Fibroblast of skin of back (primary cell): ENCODE results near the gene MAPK7.
A peak's percentile ranks its signal among the peaks of the same experiment; 100 is the strongest.

Source experiments
- DNase-seq: peaks from one replicate; pipeline ENCODE4 v3.0.0-alpha.2; 2013

MAPK7 gene

DNA sequence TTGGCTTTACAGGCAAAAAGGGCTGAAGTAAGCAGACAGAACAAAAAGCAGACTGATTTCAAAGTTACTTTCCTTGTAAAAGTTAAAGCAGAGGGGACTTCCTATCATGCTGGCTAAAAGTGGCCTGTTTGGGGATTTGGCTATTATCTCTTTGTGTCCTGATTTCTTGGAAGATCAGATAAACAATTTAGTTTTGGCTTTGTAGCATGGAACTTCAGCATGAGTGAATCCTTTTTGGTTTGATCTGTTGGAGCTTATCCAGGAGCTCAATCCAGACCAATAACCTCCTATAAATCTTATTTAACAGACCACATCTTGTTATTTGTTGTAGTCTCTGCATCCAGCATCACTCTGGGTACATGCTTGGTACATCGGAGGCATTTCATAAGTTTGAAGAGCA, 23.9 kb downstream of the MAPK7 start:
- DNase-seq, result no peak

DNA sequence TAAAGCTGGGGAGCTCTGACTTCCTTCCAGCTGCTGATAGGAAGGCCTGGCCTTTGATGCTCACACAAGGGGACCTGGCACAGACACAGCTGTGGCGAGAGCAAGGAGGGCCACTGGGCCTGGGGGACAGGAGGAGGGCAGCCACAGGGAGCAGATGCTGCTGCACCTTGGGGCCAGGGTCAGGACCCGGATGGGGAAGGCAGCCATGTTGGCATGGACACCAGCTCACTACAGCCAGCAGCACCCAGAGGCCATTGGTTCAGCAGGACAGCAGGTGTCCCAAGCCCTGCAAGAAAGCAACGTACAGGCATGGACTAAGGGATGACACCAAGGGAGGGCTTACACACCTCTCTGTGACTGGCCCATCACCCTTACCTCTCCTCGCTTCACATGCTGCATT, 24.7 kb downstream of the MAPK7 start:
- no peak for DNase-seq

DNA sequence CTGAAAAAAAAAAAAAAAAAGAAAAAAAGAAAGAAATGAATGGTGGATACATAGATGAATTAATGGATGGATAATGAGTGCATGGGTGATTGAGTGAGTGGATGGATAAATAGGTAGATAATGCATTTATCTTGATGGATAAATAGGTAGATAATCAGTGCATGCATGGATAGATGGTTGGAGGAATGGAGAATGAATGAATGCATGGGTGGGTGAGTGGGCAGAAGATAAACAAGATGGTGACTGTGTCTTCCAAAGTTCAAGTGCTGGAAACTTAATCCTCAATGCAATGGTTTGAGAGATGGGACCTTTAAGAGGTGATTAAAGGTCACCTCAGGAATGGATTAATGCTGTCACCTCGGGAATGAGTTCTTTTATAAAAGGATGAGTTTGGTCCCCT, 26.0 kb downstream of the MAPK7 start:
- DNase-seq, result no peak

DNA sequence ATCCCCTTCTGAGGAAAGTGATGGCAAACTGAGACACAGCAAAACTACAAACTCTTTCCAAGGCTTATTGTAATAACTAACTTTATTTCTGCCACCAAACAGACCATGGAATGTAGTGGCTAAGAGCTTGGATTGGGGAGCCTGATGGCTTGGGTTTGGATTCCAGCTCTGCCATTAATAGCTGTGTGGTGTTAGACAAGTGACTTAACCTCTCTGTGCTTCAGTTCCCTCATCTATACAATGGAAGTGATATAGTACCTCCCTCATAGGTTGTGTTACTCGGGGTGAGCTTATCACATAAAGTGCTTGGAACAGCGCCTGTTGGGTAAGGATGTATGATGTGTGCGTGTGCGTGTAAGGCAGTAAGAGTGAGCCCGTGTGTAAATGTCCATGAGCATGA, 26.8 kb downstream of the MAPK7 start:
- no peak for DNase-seq

DNA sequence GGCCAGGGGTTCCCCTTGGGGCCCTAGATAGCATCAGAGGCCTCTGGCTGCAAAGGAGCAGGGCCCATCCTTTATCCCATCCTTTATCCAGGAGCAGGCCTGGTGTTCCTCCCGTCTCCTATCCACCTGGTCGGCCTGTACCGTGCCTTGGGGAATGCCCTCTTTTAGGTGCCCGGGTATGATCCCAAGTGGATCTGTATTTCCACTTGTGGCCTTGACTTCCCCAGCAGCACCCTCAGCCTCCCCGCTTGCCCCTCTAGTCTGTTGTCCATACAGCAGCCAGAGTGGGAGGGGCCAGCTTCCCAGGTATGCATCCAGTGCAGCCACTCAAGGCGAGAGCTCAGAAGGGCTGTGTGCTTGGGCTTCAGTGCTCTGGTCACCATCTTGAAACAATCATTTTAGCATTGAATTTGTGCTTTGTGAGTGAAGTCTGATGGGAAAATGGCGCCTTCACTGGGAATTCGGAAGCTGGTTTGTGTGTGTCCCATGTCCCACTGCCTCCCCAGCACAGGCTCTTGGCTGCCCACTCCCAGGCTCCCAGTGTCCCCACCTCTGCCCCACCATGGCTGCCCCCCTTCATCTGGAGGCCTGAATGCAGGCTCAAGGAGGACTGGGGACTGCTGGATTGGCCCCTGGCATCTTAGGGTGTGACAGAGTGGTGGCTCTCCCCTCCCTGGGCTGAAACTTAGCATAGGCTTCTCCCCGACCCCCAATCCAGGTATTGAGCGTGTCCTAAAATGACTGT, 29.5 kb downstream of the MAPK7 start:
- no peak for DNase-seq

DNA sequence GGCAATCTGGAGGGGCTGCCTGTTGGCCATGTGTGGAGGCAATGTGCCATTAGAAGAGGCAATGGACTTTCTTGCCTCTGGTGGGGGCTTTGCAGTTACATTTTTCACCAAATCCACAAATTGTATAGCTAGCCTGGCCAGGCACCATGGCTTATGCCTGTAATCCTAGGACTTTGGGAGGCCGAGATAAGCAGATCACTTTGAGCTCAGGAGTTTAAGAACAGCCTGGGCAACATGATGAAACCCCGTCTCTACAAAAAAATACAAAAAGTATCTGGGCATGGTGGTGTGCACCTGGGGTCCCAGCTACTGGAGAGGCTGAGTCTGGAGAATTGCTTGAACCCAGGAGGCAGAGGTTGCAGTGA, 30.0 kb downstream of the MAPK7 start:
- DNase-seq, result no peak

DNA sequence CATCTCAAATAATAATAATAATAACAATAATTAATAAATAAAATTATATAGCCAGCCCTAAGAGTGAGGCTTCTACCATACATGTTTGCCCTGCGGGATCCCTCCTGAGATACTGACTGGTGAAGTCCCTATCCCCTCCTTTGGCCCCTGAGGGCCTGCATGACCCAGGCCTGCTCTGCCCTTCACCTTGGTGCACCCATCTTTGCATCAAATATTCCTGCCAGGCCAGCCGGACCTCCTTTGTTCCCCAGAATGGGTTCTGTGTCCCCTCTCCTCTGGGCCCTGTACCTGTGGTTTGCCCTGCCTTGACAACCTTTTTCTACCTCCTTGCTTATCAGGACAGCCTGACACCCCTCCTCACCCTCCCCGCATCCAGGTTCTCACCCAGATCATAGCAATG, 30.8 kb downstream of the MAPK7 start:
- DNase-seq, result no peak

DNA sequence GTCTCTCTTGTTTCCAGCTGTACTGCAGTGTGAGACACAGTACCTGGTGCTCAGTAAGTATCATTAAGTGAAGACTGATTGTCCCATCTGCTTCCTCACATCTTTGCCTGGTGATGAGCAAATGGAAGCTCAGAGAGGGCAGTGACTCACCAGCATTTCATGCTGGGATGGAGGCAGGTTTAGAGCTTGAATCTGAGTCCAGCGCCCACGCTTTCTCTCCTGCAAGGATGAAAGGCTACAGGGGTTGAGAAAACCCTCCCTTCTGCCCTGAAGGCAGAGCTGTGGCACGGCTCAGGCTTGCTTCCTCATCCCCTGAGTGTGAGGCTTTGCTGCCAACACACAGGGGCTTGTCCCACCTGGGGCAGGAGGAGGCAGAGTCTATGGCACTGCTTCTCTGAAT, 31.2 kb downstream of the MAPK7 start:
- peak; percentile 33 for DNase-seq

DNA sequence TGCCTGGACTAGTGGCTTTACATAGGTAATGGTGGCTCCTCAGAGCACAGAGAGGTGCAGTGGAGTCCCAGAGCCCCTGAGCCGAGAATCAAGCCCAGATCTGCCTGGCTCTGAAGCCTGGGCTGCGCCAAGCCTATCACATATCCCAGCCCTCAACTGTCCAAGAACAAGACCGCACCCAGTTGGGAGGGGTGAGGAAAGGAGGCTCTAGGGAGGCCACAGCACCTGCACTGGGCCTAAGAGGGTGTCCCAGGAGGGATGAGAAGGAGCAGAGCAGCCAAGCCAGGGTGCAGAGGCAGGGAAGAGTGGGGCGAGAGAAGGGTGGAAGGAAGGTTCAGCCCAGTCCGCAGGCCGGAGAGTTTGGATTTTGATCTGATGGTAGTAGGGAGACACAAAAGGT, 31.8 kb downstream of the MAPK7 start:
- no peak for DNase-seq

DNA sequence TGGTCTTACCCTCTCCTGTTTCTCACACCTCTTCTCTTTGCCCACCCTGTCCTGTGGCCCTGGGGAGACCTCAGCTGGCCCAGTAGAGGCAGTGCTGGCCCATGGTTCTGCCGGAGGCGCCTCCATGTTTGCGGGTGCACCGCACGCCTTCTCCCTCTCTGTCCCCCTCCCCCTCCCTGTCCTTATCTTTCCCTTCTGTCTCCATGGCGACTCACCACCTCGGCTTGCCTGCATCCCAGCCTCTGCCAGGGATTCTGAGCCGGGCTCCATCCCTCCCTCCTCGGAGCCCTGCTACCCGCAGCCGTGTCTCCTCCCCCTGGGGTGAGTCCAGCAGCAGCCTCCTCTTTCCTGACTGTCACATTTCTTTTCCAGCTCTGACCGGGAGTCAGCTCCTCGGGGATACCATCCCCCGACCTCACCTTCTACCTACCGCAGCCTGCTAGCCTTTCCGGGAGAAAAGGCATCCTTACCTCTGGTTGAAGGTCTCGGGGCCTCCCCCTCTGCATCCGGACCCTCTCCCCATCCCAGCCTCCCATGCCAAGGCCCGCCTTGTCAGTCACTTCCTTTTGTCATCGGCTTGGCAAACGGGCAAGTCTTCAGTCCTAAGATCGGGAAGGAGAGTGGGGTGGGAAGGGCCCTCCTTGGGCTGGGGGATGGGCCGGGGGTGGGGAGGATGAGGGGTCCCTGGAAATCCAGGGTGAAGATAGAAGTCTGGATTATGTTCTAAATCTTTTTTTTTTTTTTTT, 32.8 kb downstream of the MAPK7 start, which contains the start of gene RNF112:
TSS of gene RNF112 (plus strand) at position 358 of the 746 bp plus-strand sequence. CDS start at position 535, 177 bp downstream.
- peak; percentile 46 for DNase-seq

DNA sequence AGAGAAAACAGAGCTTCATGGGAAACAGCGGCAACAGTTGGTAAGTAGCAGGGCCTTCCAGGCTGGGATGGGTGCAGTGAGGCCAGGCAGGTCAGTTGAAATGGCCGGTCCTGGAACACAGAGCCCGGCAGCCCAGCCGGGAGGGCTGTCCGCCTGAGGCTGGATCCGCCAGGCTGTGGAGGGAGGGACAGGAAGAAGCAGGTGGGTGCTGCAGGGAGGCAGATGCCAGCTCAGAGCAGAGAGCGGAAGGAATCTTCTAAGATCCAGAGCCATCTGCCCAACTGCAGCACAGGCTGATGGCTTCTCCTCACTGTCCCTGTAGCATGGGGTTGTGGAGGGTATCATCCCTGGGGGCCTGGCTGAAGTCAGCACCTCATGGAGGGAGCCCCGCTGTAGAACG, 33.3 kb downstream of the MAPK7 start:
- no peak for DNase-seq

DNA sequence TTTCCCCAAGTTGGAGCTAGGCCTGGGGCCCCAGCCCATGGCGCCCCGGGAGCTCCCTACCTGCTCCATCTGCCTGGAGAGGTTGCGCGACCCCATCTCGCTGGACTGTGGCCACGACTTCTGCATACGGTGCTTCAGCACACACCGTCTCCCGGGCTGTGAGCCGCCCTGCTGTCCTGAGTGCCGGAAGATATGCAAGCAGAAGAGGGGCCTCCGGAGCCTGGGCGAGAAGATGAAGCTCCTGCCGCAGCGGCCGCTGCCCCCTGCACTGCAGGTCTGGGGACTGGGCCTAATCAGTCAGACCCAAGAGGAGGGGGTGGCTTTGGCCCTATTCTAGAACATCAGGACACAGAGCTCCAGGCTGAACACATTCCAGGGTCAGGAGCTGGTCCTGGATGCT, 34.2 kb downstream of the MAPK7 start:
- DNase-seq, result no peak

DNA sequence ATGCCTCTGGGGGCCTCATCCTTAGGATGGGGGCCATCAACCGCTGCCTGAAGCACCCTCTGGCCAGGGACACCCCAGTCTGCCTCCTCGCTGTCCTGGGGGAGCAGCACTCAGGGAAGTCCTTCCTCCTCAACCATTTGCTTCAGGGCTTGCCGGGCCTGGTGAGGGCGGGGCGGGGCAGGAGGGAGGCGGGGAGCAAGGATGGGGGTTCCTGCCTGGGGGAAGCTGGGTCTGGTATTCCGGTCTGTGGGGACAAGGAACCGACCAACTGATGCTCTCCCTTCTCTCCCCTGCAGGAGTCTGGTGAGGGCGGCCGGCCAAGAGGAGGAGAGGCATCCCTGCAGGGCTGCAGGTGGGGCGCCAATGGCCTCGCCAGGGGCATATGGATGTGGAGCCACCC, 34.7 kb downstream of the MAPK7 start:
- no peak for DNase-seq

DNA sequence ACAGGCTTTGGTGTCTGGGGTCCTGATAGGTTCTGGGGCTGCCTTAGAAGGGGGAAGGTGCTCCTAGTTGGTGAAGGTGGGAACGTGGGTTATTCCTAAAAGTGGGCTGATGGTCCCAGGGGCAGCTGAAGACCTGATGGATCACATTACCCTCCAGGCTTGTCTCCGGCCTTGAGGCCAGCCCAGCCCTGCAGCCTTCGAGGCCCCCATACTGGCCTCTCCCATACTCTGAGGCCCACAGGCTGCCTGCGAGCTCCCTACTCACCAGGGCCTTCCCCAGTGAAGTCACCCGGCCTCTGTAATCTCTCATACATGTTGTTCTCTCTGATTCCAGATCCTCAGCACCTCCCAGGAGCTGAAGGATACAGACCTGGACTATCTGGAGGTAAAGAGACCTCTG, 35.5 kb downstream of the MAPK7 start:
- no peak for DNase-seq

DNA sequence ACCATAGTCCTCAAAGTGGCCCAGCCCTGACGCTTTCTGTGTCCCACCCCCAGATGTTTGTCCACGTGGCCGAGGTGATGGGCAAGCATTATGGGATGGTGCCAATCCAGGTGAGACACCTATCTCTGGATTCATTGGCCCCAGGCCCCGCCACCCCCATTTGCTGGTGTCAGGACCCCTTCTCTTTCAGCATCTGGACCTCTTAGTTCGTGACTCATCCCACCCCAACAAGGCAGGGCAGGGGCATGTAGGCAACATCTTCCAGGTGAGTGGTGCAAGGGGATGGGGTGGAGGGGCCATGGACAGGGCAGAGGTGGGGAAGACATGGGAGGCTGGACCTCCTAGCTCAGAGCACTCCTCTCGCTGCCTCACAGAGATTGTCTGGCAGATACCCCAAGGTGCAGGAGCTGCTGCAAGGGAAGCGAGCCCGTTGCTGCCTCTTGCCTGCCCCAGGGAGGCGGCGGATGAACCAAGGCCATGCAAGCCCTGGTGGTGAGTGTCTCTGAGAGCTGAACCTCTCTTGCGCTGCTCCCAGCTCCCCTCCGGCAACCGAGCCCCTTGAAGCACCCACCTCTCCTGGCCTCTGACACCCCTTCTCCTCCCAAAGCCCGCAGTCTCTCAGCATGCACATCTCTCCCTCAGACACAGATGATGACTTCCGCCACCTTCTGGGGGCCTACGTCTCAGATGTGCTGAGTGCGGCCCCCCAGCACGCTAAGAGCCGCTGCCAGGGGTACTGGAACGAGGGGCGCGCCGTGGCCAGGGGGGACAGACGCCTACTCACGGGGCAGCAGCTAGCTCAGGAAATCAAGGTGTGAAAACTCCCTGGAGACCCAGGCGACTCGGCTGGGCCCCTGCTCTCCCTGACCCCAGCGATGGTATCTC, 36.3 kb downstream of the MAPK7 start:
- DNase-seq, result no peak

DNA sequence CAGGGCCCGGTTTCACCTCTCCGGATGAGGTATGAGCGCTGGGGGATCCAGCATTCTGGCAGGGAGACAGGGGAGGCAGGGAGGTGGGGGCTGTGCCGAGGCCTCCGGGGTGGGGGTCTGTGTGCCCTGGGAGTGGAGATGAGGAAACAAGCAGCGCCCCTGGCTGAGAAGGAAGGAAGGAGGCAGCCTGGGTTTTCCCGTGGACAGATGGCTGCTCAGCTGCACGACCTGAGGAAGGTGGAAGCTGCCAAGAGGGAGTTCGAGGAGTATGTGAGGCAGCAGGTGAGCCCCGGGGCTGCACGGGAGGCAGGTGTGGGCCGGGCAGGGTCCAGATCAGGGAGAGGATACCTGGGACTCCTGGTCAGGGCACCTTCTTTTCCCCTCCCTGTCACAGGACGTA, 37.0 kb downstream of the MAPK7 start:
- no peak for DNase-seq

DNA sequence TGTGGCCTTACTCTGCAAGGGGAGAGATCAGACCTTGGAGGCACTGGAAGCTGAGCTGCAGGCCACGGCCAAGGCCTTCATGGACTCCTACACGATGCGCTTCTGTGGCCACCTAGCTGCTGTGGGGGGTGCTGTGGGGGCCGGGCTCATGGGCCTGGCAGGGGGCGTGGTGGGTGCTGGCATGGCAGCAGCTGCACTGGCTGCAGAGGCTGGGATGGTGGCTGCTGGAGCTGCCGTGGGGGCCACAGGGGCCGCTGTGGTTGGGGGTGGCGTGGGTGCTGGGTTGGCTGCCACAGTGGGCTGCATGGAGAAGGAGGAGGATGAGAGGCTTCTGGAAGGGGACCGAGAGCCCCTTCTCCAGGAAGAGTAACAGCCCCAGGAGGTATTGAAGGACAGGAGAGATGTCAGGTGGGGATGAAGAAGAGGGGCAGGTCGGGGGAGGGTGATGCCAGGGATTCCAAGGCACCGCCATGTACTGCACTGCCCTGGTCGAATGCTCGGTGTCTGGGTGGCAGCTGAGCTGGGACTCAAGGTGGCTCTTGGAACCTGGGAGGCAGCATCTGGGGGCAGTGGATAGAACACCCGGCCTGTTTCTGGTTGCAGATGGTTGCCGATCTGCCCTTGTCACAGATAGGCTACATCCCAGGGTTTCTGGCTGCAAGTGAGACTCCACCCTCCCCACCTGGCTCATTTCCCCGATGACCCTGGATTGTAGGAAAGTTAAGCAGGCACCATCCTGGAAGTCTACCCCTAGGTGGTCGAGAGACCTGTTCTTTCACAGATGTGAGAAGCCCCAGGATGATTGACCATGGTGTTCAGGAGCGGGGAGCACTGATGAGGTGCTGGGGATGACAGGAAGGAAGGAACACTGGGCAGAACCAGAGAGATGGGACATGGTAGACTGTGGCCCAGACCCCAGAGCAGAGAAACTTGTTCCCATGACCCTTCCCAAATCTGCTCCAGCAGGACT, 37.8 kb downstream of the MAPK7 start:
- no peak for DNase-seq

DNA sequence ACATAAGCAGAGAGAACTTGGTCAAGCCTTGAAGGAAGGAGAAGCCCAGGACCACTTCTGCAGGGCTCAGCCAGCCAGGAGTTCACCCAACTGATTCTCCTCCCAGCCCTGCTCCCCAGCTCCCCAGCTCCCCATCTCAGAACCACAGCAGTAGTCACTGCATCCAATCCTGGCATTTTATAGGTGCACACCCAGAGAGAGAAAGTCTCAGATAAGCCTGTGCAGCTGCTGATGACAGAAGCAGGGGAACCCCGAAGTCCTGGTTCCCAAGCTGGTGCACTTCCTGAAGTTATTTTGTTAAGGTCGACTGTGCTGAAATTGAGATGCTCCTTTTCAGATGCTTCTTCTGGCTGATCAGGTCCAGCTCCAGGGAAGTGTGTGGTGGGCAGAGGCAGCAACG, 39.3 kb downstream of the MAPK7 start:
- no peak for DNase-seq

DNA sequence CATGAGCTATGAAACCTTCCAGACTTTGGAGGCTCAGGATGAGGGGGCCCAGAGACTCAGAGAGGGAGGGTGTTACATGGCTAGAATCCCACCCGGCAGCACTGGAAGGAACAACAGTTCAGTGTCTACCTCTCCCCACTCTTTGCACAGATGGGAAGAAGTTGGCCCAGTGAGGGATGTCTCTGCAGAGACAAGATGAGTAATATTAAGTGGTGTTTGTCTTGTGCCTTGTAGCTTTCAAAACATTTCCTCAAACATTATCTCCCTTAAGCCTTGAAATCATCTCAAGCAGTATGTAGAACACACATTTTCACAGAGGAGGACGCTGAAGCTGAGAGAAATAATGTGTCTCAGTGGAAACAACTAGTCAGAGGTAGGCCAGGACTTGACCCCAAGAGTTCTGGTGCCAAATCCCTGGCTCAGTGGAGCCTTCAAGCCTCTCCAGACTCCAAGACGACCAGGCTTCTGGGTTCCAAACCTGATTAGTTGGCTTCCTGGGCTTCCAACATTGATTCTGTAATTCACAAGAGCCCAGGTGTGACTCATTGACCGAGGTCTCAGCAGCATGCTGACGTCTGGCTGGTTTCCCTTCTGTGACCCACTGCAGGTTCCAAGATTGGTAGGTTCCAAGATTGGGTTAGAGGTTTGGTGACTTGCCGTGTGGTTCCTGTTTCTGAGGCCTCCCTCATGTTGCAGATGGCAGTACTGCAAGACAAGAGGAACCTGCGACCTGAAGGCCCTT, 40.1 kb downstream of the MAPK7 start:
- peak; percentile 45 for DNase-seq

DNA sequence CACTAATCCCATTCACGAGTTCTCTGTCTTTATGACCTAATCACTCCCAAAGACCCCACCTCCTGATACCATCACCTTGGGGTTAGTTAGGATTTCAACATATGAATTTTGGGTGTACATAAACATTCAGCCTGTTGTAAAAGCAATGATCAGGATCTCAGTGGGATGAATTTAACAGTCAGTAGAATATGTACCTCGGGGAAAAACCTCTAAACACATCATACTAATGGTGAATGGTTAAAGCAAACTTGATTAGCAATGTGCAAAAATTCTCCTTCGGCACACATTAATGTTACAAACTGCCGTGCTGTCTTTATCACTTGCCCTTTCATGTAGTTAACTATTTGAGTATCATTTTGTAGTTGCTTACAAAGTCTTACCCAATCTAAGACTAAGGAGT, 42.9 kb downstream of the MAPK7 start:
- no peak for DNase-seq

DNA sequence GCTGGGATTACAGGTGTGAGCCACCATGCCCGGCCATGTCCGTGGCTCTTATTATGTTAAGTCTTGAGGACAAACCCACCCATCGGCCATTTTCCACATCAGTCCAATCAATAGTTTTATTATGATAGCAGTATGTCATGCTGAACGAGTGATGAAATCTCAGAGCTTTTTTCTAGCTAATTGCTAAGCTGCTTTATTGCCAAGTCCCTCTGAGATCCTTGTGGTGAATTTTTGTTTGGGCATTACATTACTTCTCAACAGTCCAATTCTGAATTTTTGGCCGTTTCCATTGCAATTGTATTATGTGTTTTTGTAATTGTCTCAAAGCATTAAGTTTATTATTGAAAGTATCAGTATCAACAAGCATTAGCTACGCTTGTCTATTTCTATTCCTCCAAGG, 43.6 kb downstream of the MAPK7 start:
- DNase-seq, result no peak
